GM23338 (cell line): ENCODE results near the gene SPATA20. TPM values are rescaled to one million over a fixed set of nuclear protein-coding genes. Genes with fewer than 3 reads are reported as not detected.

Source experiments
- ATAC-seq: fragments of 200-7000 bp; cut with Tn5 transposase; 3 replicates; pipeline ENCODE4 v1.9.1; 2020
- DNase-seq: peaks from one replicate; pipeline ENCODE4 v3.0.0-alpha.2; 2015; ENCODE audit warnings: low spot score
- H2AFZ ChIP-seq: fragments of 200-600 bp; sonication (generic); 2 replicates; pipeline ENCODE4 v1.8.0; 2016; ENCODE audit warnings: antibody characterized with exemption, mild to moderate bottlenecking, moderate library complexity
- H3F3A ChIP-seq: fragments of 200-600 bp; sonication (generic); replicated peaks from 2 replicates; pipeline ENCODE4 v1.8.0; 2017; ENCODE audit warnings: antibody characterized with exemption, mixed run types, low read depth
- H3K27ac ChIP-seq: fragments of 200-600 bp; sonication (generic); 2 replicates; pipeline ENCODE4 v1.6.1; 2016; ENCODE audit warnings: low read depth
- H3K27me3 ChIP-seq: fragments of 200-600 bp; sonication (generic); 2 replicates; pipeline ENCODE4 v1.8.0; 2016; ENCODE audit warnings: mild to moderate bottlenecking, mixed run types, moderate library complexity; ENCODE audit not compliant: insufficient read depth
- H3K36me3 ChIP-seq: fragments of 200-600 bp; sonication (generic); 2 replicates; pipeline ENCODE4 v1.8.0; 2016; ENCODE audit warnings: mild to moderate bottlenecking; ENCODE audit not compliant: insufficient read depth
- H3K4me1 ChIP-seq: fragments of 200-600 bp; sonication (generic); 2 replicates; pipeline ENCODE4 v1.8.0; 2016; ENCODE audit warnings: mild to moderate bottlenecking, moderate library complexity; ENCODE audit not compliant: insufficient read depth
- H3K4me2 ChIP-seq: fragments of 200-600 bp; sonication (generic); 2 replicates; pipeline ENCODE4 v1.7.1; 2017; ENCODE audit warnings: mixed run types
- H3K4me3 ChIP-seq: fragments of 200-600 bp; sonication (generic); 2 replicates; pipeline ENCODE4 v1.6.1; 2016; ENCODE audit warnings: mixed run types
- H3K79me2 ChIP-seq: fragments of 200-600 bp; sonication (generic); replicated peaks from 2 replicates; pipeline ENCODE4 v1.8.0; 2017; ENCODE audit warnings: mild to moderate bottlenecking; ENCODE audit not compliant: insufficient read depth
- H3K9me2 ChIP-seq: fragments of 200-600 bp; sonication (generic); 2 replicates; pipeline ENCODE4 v1.8.0; 2017; ENCODE audit not compliant: insufficient read depth
- H4K20me1 ChIP-seq: fragments of 200-600 bp; sonication (generic); replicated peaks from 2 replicates; pipeline ENCODE4 v1.8.0; 2017; ENCODE audit warnings: mild to moderate bottlenecking; ENCODE audit not compliant: insufficient read depth
- H3K27ac Mint-ChIP-seq: 2 replicates; pipeline ENCODE4 v1.8.0; 2020; ENCODE audit warnings: inconsistent platforms, mild to moderate bottlenecking, moderate library complexity, mixed read lengths
- H3K27me3 Mint-ChIP-seq: 3 replicates; pipeline ENCODE4 v1.8.0; 2022; ENCODE audit warnings: low read depth, mild to moderate bottlenecking, moderate library complexity, mixed read lengths, inconsistent platforms; ENCODE audit not compliant: insufficient read depth, poor library complexity
- H3K36me3 Mint-ChIP-seq: 3 replicates; pipeline ENCODE4 v1.8.0; 2021; ENCODE audit warnings: low read depth, mild to moderate bottlenecking, inconsistent platforms, moderate library complexity, mixed read lengths
- H3K4me1 Mint-ChIP-seq: 3 replicates; pipeline ENCODE4 v1.8.0; 2020; ENCODE audit warnings: mild to moderate bottlenecking, inconsistent platforms, mixed read lengths
- H3K4me3 Mint-ChIP-seq: 3 replicates; pipeline ENCODE4 v1.8.0; 2021; ENCODE audit warnings: moderate library complexity, mild to moderate bottlenecking, inconsistent platforms, mixed read lengths
- H3K9me3 Mint-ChIP-seq: 3 replicates; pipeline ENCODE4 v1.8.0; 2020; ENCODE audit warnings: moderate library complexity, mild to moderate bottlenecking, inconsistent platforms, mixed read lengths
- CREB1 ChIP-seq: fragments of 250-450 bp; sonication (Bioruptor Pico); IDR thresholded peaks from 2 replicates; pipeline ENCODE4 v1.5.0; 2020; ENCODE audit warnings: low read depth, mild to moderate bottlenecking, moderate library complexity
- EZH2 ChIP-seq: fragments of 200-600 bp; sonication (generic); IDR thresholded peaks from one replicate; pipeline ENCODE4 v1.8.0; 2017; ENCODE audit warnings: antibody characterized with exemption, mild to moderate bottlenecking, low read depth; ENCODE audit not compliant: unreplicated experiment
- EZH2phosphoT487 ChIP-seq: fragments of 200-600 bp; sonication (generic); IDR thresholded peaks from one replicate; pipeline ENCODE4 v1.8.1; 2018; ENCODE audit warnings: antibody characterized with exemption; ENCODE audit not compliant: unreplicated experiment
- JUNB ChIP-seq: IDR thresholded peaks from one replicate; pipeline ENCODE4 v1.6.1; 2016; ENCODE audit warnings: antibody characterized with exemption; ENCODE audit not compliant: unreplicated experiment
- NANOG ChIP-seq: IDR thresholded peaks from 2 replicates; pipeline ENCODE4 v1.6.1; 2016; ENCODE audit warnings: antibody characterized with exemption, borderline replicate concordance
- POLR2AphosphoS5 ChIP-seq: IDR thresholded peaks from 2 replicates; pipeline ENCODE4 v1.6.1; 2016; ENCODE audit warnings: antibody characterized with exemption, low read depth
- REST ChIP-seq: IDR thresholded peaks from one replicate; pipeline ENCODE4 v1.6.1; 2018; ENCODE audit warnings: antibody characterized with exemption; ENCODE audit not compliant: unreplicated experiment
- STAT1 ChIP-seq: IDR thresholded peaks from one replicate; pipeline ENCODE4 v1.6.1; 2016; ENCODE audit warnings: antibody characterized with exemption; ENCODE audit not compliant: unreplicated experiment
- ZNF114 ChIP-seq: fragments of 250-450 bp; sonication (Bioruptor Pico); IDR thresholded peaks from 2 replicates; pipeline ENCODE4 v1.5.0; 2020; ENCODE audit warnings: mild to moderate bottlenecking, moderate library complexity
- ZNF331 ChIP-seq: fragments of 250-450 bp; sonication (Bioruptor Pico); IDR thresholded peaks from 2 replicates; pipeline ENCODE4 v1.5.0; 2020; ENCODE audit warnings: low read depth, mild to moderate bottlenecking, moderate library complexity
- polyA plus RNA-seq: library from polyadenylated mRNA; unstranded; fragments of >200 nt; fragmentation: Nextera tagmentation; extraction: Ambion mirVana; gene quantifications from 2 replicates; pipeline ENCODE4 v1.2.1, GENCODE V29; 2016
- total RNA-seq: library from RNA; depleted of rRNA; stranded (reverse); fragments of >200 nt; shearing (Covaris generic); gene quantifications from 2 replicates; pipeline ENCODE4 v1.2.3, GENCODE V29; 2014
- TF ChIP-seq, protein P1 (sequence below), 2 experiments: fragments of 200-600 bp in 1 of 2; sonication (generic) in 1 of 2; conservative IDR thresholded peaks; 2 replicates each; pipeline versions ENCODE4 v1.5.1 to v1.6.1; 2016 to 2017; ENCODE audit warnings: antibody characterized with exemption in 2 of 2, low read depth in 2 of 2, mild to moderate bottlenecking in 2 of 2, moderate library complexity in 1 of 2
- TF ChIP-seq, protein P2 (sequence below): IDR thresholded peaks from 2 replicates; pipeline ENCODE4 v1.6.1; 2016; ENCODE audit warnings: antibody characterized with exemption

Gene SPATA20
- total and polyA plus RNA-seq, 2 experiments from 2014 or later = 13.8 to 32.7 TPM

GRCh38 chr17:50534222-50534978 is 12.6 kb upstream of the SPATA20 start:
- 0 out of 2 replicates have a peak, but pooled peaks cover 4% of the 10 kb centered on the region for H3F3A ChIP-seq
- H3K79me2 ChIP-seq = no peaks in the 10 kb centered on the region
- H3K27me3 ChIP-seq = peaks cover 28% of the 10 kb centered on the region
- DNase-seq (peak; percentile 76), ATAC-seq (peak; percentile 78)
- H3K9me2 ChIP-seq = peaks cover 3% of the 10 kb centered on the region; the same call in 1 of the 2 replicates
- no peaks in the 10 kb centered on the region for H3K36me3 ChIP-seq
- peak overlapping the region; percentile 27; the same call in 1 of the 2 replicates for H3K27ac Mint-ChIP-seq
- peaks cover 19% of the 10 kb centered on the region for H3K4me1 ChIP-seq
- peak overlapping the region; percentile 96 for H3K4me2 ChIP-seq
- H4K20me1 ChIP-seq = no peaks in the 10 kb centered on the region
- peaks cover 30% of the 10 kb centered on the region for H3K4me1 Mint-ChIP-seq
- peaks cover 30% of the 10 kb centered on the region for H3K27me3 Mint-ChIP-seq
- no peaks in the 10 kb centered on the region; the same call in 2 of the 3 replicates for H3K9me3 Mint-ChIP-seq
- peak overlapping the region; percentile 86 for H3K4me3 ChIP-seq
- H3K4me3 Mint-ChIP-seq = peak overlapping the region; percentile 82
- TF ChIP-seq, protein P1, sequence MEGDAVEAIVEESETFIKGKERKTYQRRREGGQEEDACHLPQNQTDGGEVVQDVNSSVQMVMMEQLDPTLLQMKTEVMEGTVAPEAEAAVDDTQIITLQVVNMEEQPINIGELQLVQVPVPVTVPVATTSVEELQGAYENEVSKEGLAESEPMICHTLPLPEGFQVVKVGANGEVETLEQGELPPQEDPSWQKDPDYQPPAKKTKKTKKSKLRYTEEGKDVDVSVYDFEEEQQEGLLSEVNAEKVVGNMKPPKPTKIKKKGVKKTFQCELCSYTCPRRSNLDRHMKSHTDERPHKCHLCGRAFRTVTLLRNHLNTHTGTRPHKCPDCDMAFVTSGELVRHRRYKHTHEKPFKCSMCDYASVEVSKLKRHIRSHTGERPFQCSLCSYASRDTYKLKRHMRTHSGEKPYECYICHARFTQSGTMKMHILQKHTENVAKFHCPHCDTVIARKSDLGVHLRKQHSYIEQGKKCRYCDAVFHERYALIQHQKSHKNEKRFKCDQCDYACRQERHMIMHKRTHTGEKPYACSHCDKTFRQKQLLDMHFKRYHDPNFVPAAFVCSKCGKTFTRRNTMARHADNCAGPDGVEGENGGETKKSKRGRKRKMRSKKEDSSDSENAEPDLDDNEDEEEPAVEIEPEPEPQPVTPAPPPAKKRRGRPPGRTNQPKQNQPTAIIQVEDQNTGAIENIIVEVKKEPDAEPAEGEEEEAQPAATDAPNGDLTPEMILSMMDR (conservative IDR thresholded peaks at IDR 0.05; ENCODE audit: low read depth in 2 of 2) = peak; percentile 47 to 52
- no peak for TF ChIP-seq REST
- peaks cover 5% of the 10 kb centered on the region; the same call in 1 of the 3 replicates for H3K36me3 Mint-ChIP-seq
- H3K27ac ChIP-seq = no peak overlapping the region
- H2AFZ ChIP-seq = peak overlapping the region; percentile 98

DNA sequence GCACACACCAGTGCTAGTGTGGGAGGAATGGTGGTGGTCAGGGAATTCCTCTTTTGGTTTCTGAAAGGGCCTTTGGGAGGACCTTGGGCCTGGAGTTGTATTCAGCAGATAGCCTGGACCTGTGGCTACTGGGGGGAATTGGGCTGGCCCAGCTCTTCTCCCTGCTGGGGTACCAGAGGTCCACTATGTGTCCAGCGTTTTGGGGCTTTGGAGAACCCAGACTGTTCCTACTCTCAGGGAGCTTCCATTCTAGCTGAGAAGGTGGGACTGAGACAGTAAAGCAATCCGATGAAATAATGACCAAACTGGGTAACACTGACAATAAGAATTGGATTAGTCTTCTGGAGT is 12.0 kb upstream of the SPATA20 start:
- Histone ChIP-seq H3K9me2 (peaks cover 1% of the 10 kb centered on the region; the same call in 1 of the 2 replicates), H2AFZ (no peak overlapping the region), H3F3A (0 out of 2 replicates have a peak, but pooled peaks cover 4% of the 10 kb centered on the region), H4K20me1 (no peaks in the 10 kb centered on the region), H3K27me3 (peaks cover 28% of the 10 kb centered on the region), H3K4me2 (0 out of 2 replicates have a peak overlapping the region, but pooled peaks have one; percentile 96), H3K79me2 (no peaks in the 10 kb centered on the region), H3K36me3 (no peaks in the 10 kb centered on the region), H3K4me1 (peaks cover 19% of the 10 kb centered on the region), H3K4me3 (no peak overlapping the region), H3K27ac (no peak overlapping the region)
- Mint-ChIP-seq H3K4me3 (peak overlapping the region; percentile 48), H3K36me3 (peaks cover 8% of the 10 kb centered on the region; the same call in 2 of the 3 replicates), H3K27ac (no peak overlapping the region), H3K4me1 (peaks cover 33% of the 10 kb centered on the region), H3K27me3 (peaks cover 30% of the 10 kb centered on the region), H3K9me3 (no peaks in the 10 kb centered on the region; the same call in 2 of the 3 replicates)
- ATAC-seq = no peak
- no peak for DNase-seq
- TF ChIP-seq JUNB (no peak), NANOG (no peak), STAT1 (no peak), POLR2AphosphoS5 (no peak), ZNF331 (CRISPR knock-in tag) (no peak), CREB1 (CRISPR knock-in tag) (no peak), ZNF114 (CRISPR knock-in tag) (no peak), EZH2 (no peak), EZH2phosphoT487 (no peak)
- TF ChIP-seq, protein P1 (conservative IDR thresholded peaks at IDR 0.05; ENCODE audit: low read depth in 2 of 2) = no peak
- TF ChIP-seq, protein P2, sequence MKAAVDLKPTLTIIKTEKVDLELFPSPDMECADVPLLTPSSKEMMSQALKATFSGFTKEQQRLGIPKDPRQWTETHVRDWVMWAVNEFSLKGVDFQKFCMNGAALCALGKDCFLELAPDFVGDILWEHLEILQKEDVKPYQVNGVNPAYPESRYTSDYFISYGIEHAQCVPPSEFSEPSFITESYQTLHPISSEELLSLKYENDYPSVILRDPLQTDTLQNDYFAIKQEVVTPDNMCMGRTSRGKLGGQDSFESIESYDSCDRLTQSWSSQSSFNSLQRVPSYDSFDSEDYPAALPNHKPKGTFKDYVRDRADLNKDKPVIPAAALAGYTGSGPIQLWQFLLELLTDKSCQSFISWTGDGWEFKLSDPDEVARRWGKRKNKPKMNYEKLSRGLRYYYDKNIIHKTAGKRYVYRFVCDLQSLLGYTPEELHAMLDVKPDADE = no peak
